GM18870 (cell line): Measurements from ENCODE around the gene IFNL3.
"Not testable (repeated sequence)": the region's sequence is repeated elsewhere in the genome, so short reads cannot be mapped to it uniquely, and the experiment has no call there.

Source experiments
- ATAC-seq: cut with Tn5 transposase; IDR thresholded peaks from one replicate; pipeline ENCODE4 v1.9.1; 2021; ENCODE audit warnings: moderate library complexity; ENCODE audit not compliant: unreplicated experiment

IFNL3 gene

GRCh38 chr19:39253374-39254149, 8.8 kb upstream of the IFNL3 start:
- ATAC-seq, result no peak

DNA sequence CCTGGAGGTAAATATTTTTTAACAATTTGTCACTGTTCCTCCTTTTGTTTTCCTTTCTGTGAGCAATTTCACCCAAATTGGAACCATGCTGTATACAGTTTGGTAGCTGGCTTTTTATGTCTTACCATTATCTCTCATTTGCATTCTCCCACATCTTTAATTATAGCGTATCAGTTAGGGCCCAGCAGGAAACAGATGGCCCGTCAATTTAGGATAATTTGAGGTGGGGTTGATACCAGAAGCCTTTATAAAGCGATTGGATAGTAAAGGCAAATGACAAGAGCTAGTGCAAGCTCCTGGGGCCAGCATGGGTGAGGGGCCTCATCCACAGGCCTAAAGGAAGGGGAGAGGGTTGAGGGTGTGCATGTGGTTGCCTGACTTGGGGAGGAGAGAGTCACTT, 7.7 kb upstream of the IFNL3 start:
- no peak for ATAC-seq

GRCh38 chr19:39251846-39252245, 7.0 kb upstream of the IFNL3 start:
- no peak for ATAC-seq

GRCh38 chr19:39251081-39251480, 6.3 kb upstream of the IFNL3 start:
- ATAC-seq, result no peak

DNA sequence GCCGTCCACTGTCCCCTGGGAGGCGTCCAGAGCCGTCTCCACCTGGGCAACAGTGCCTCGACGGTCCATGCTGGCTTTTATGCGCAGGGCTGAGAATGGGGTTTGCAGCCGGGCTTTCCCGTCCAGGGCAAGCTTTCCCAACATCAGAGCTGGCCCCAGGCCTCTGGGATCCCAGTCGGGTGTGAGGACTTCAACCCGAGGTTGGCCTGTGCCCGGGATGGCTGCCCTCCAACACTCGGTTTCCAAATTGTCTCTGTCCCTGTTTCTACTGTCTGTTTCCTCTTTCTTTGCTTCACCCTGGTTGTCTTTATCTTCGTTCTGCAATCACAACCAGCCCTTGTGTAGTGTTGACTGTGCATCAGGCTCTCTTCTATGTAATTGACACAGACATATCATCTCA, 4.0 kb upstream of the IFNL3 start, which contains the start of gene IFNL4:
IFNL4 (minus strand) TSS at position 51 of the 400 bp plus-strand sequence.
- no peak for ATAC-seq

DNA sequence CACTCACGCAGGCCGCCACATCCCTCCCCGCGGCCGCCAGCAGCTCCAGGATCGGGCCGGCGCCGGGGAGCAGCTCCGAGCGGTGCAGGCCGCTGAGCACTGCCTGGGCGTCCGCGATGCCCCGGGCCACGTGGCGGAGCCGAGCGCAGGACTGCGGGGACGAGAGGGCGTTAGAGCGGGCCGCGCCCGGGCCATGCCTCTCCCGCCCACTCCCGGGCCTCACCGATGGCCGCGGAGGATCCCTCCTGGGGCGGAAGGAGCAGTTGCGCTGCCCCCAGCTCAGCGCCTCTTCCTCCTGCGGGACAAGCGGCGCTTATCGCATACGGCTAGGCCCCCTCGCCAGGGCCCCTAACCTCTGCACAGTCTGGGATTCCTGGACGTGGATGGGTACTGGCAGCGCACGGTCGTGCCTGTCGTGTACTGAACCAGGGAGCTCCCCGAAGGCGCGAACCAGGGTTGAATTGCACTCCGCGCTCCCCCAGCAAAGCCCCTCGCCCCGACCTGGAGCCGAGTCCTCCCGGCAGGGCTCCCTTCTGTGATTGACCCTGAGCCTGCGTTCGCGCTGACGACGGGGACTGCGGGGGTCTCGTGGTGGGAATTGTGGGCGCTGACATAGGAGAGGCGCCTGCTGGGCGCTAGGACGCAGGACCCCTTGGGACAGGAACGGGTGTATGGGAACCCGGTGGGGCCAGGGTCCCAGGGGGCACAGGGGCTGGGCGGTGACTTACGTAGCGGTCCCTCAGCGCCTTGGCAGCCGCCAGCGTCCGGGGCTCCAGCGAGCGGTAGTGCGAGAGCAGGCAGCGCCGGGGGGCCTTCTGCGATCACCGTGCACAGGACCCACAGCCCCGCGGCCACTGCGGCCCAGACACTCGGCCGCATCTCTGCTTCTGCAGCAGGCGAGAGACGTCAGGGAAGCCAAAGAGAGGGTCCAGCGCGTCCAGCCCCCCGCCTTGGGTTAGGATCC, 3.2 kb upstream of the IFNL3 start:
- no peak for ATAC-seq

- ATAC-seq, result no peak
These were observed 2.3 kb upstream of the IFNL3 start for GRCh38 chr19:39246951-39247669.

DNA sequence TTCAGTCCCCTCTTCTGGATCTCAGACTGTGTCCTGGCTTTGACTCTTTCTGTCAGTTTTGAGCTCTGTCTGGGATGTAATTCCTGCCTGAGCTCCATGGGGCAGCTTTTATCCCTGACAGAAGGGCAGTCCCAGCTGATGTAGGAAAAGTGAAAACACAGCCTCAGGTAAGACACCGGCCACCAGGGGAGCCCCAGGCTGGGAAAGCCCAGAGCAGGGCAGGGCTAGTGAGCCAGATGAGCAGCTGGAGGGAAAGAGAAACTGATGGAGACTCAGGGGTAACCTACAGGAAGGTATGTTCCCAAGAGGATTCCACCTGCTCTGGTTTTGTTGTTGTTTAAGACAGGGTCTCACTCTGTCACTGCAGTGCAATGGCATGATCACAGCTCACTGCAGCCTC, 360 bp upstream of the IFNL3 start:
- not testable (repeated sequence) for ATAC-seq

- ATAC-seq, result not testable (repeated sequence)
These were observed 1.1 kb downstream of the IFNL3 start for GRCh38 chr19:39243741-39244140.

DNA sequence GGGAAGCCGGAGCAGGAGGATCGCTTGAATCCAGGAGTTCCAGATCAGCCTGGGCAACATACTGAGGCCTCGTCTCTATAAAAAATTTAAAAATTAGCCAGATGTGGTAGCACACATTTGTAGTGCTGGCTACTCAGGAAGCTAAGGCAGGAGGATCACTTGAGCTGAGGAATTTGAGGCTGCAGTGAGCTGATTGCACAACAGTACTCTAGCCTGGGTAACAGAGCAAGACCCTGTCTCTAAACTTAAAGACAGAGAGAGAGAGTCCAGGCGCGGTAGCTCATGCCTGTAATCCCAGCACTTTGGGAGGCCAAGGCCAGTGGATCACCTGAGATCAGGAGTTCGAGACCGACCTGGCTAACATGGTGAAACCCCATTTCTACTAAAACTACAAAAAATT, 4.4 kb downstream of the IFNL3 start:
- ATAC-seq, result no peak

DNA sequence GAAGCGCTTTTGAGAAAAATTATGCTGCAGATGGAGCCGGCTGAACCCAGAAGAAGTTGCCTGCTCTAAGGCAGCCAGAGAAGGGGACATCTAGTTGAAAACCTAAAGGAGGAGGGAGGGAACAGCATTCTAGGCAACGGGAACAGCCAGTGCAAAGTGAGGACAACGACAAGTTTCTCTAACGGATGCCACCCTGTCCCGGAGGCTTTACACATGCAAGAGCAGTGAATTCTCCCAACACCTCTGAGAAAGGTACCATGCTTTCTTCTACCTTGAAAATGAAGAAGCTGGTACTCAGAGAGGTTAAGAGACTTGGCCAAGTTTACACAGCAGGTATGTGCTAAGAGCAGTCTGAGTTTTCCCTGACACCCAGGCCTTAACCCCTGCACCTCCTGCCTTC, 5.9 kb downstream of the IFNL3 start:
- no peak for ATAC-seq

GRCh38 chr19:39238209-39238608, 6.6 kb downstream of the IFNL3 start:
- no peak for ATAC-seq

- ATAC-seq, result no peak
These were observed 7.3 kb downstream of the IFNL3 start for GRCh38 chr19:39237200-39238184.

DNA sequence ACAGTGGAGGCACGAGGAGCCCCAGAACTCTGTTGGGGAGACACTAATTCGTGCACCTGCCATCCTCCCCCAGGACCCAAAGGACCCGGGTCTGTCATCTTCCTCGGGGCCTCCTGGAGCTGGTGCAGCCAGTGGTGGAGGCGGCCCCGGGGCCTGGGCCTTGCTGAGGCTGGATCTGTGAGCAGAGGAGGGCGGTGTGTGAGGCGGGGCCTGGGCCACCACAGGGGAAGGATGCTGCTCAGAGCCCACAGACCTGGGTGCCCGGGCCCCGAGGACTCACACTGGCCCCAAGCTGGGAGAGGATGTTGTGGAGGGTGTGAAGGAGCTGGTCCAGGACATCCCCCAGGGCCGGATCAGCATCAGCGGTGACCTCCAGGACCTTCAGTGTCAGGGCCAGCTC, 8.3 kb downstream of the IFNL3 start:
- ATAC-seq, result no peak

- no peak for ATAC-seq
These were observed 12.1 kb downstream of the IFNL3 start for GRCh38 chr19:39232708-39233107.

- no peak for ATAC-seq
These were observed 14.6 kb downstream of the IFNL3 start for GRCh38 chr19:39230096-39230764.

DNA sequence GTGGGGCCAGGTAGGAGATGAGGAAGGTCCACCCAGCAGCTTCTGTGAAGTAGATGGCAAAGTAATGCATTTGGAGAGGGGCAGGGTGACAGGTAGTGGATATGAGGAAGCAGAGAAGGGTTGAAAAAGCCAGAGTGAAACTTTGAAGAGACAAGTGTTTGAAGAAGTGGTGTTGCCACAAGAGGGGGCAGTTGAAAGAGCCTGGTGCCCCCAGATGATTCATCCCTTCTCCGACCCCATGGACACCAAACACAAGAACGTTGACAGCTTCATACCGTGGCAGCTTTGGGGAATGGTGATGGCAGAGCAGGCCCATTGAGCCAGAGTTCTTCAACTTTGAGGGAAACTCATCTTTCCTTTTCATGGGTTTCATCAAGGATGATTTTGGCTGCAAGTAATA, 19.9 kb downstream of the IFNL3 start:
- no peak for ATAC-seq

GRCh38 chr19:39223703-39224279, 21.0 kb downstream of the IFNL3 start:
- ATAC-seq, result no peak

DNA sequence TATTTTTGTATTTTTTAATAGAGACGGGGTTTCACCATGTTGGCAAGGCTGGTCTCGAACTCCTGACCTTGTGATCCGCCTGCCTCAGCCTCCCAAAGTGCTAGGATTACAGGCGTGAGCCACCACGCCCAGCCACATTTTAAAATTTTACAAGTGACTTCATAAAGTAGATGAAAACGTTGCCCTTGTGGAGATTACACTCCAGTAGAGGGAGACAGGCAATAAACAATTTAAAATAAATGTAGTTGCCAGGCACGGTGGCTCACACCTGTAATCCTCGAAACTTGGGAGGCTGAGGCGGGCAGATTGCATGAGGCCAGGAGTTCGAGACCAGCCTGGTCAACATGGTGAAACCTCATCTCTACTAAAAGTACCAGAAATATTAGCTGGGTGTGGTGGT, 25.7 kb downstream of the IFNL3 start:
- ATAC-seq, result not testable (repeated sequence)
